ENCODE results near the gene OR52B6.

OR52B6 gene

GRCh38 chr11:5620651-5621521 lies 40.2 kb downstream of the OR52B6 start:
- ChIA-PET POLR2A (no interaction called here), CTCF (interaction anchor here (1.0 to 1.3 kb wide), 3 partner anchors 15 to 64 kb away, joined by 3 to 4 read pairs (median 3); partner anchors contain the start of gene TRIM5)
- TF ChIP-seq CTCF (IDR thresholded peaks at IDR 0.05; ENCODE audit: control extremely low read depth, extremely low read depth, low read depth, missing control alignments), result no peak
- DNase-seq (ENCODE audit: extremely low spot score), result no peak

DNA sequence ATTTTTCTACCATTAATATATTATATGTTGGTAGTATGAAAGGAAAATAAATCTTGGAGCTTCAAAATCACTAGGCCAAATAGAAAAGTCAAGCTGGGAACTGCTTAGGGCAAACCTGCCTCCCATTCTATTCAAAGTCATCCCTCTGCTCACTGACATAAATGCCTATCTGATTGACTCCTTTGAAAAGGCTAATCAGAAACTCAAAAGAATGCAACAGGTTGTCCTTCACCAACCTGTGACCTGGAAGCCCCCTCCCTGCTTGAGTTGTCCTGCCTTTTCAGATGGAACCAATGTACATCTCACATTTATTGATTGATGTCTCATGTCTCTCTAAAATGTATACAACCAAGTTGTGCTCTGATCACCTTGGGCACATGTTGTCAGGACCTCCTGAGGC lies 40.9 kb downstream of the OR52B6 start:
- DNase-seq (ENCODE audit: extremely low spot score), result no peak
- POLR2A ChIA-PET, result no interaction called here
- no peak for TF ChIP-seq CTCF (IDR thresholded peaks at IDR 0.05; ENCODE audit: control extremely low read depth, extremely low read depth, low read depth, missing control alignments)
- CTCF ChIA-PET, result interaction anchor here (1.2 to 1.3 kb wide), 2 partner anchors 22 to 63 kb away, joined by 3 to 4 read pairs; partner anchors contain the start of gene TRIM5

DNA sequence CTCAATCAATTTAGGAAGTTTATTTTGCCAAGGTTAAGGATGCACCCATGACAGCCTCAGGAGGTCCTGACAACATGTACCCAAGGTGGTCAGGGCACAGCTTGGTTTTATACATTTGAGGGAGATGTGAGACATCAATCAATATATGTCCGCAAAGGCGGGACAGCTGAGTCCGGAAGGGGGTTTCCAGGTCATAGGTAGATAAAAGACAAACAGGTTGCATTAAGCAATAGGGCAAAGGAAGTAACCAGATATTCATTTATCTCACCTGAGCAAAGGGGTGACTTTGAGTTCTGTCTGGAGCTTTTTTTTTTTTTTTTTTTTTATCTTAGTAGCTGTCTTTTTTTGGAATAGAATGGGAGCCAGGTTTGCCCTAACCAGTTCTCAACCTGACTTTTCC lies 42.1 kb downstream of the OR52B6 start:
- ChIA-PET POLR2A (no interaction called here), CTCF (interaction anchor here (0.9 kb wide), 1 partner anchor 9 kb away, joined by 4 read pairs; no protein-coding TSS in a partner anchor)
- TF ChIP-seq CTCF (IDR thresholded peaks at IDR 0.05; ENCODE audit: control extremely low read depth, extremely low read depth, low read depth, missing control alignments), result no peak
- DNase-seq (ENCODE audit: extremely low spot score), result no peak

DNA sequence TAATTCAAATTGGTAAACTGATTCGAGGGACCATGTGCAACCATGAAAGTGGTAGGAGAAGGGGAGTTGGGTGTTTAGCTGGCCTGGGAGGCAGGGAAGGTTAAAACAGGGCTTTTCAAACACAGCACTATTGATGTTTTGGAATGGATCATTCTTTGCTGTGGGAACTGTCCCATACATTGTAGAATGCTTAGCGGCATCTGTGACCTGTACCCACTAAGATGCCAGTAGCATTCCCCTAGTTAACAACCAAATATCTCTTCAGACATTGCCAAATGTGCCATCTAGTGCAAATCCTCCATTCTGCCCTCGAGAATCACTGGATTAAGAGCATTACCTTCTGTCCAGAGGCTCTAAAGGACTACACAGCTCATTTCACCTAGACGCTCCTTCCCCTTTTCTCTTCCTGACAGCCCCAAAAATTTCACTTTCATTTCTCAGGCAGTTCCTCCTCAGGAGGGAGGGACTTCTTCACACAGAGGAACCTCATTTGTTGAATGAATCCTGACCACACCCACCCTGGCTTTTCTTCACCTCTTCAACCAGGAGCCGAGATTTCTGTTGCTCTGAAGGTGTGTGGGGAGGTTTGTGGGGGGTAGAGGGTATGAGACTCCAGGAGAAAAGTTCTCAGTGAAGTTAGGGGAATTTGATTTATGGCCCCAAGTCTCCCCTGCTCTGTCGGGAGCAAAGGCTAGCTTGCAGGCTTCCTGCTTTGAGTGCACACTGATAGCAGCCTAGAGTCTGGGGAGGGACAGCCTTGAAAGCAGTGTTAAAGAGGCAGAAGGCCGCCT lies 44.0 kb downstream of the OR52B6 start, which contains the start of gene TRIM34:
TSS of gene TRIM34 (plus strand) at position 513 of the 791 bp plus-strand sequence. CDS start 7,331 bp downstream, outside the sequence.
- DNase-seq (ENCODE audit: extremely low spot score), result peak; percentile 88
- CTCF ChIA-PET, result interaction anchor here (0.7 to 2.1 kb wide), 6 partner anchors 10 to 184 kb away, joined by 3 to 13 read pairs (median 3); partner anchors contain the start of gene OR52N2
- POLR2A ChIA-PET, result interaction anchor here (0.6 kb wide), 1 partner anchor 9 kb away, joined by 3 read pairs; no protein-coding TSS in a partner anchor
- no peak for TF ChIP-seq CTCF (IDR thresholded peaks at IDR 0.05; ENCODE audit: control extremely low read depth, extremely low read depth, low read depth, missing control alignments)

- TF ChIP-seq CTCF (IDR thresholded peaks at IDR 0.05; ENCODE audit: control extremely low read depth, extremely low read depth, low read depth, missing control alignments), result no peak
- DNase-seq (ENCODE audit: extremely low spot score), result no peak
- ChIA-PET CTCF (interaction anchor here (0.9 to 2.1 kb wide), 3 partner anchors 13 to 70 kb away, joined by 3 to 13 read pairs (median 3); no protein-coding TSS in a partner anchor), POLR2A (no interaction called here)
Observed at GRCh38 chr11:5625281-5625680, 44.6 kb downstream of the OR52B6 start.

- DNase-seq (ENCODE audit: extremely low spot score), result no peak
- ChIA-PET CTCF (interaction anchor here (2.1 kb wide), 1 partner anchor 25 kb away, joined by 13 read pairs; no protein-coding TSS in a partner anchor), POLR2A (no interaction called here)
Observed at GRCh38 chr11:5626196-5626595, 45.5 kb downstream of the OR52B6 start.

More at GRCh38 chr11:5626196-5626595, 45.5 kb downstream of the OR52B6 start:
- no peak for TF ChIP-seq CTCF (IDR thresholded peaks at IDR 0.05; ENCODE audit: control extremely low read depth, extremely low read depth, low read depth, missing control alignments)
